Ishikawa (cell line): ENCODE data around the gene POLR1E.

Experiments used
- EGR1 ChIP-seq: IDR thresholded peaks from 2 replicates; pipeline ENCODE4 v1.6.1; 2012
- FOXM1 ChIP-seq: IDR thresholded peaks from 2 replicates; pipeline ENCODE4 v1.6.1; 2012; ENCODE audit warnings: low read depth, borderline replicate concordance
- TAF1 ChIP-seq: IDR thresholded peaks from 2 replicates; pipeline ENCODE4 v1.6.1; 2012; ENCODE audit warnings: low read depth, mild to moderate bottlenecking

GRCh38 chr9:37542895-37543294 is 57.1 kb downstream of the POLR1E start:
- no peak for TF ChIP-seq TAF1
- TF ChIP-seq EGR1: no peak
- TF ChIP-seq FOXM1: no peak
